MM.1S (cell line): Measurements from ENCODE around the gene METAP1D.

ENCODE experiments used
- EZH2 ChIP-seq: fragments of 300-600 bp; sonication (generic); optimal IDR thresholded peaks from 2 replicates; pipeline ENCODE3; 2017; ENCODE audit warnings: low read depth, mild to moderate bottlenecking, antibody characterized with exemption, low read length, mixed read lengths
- EZH2phosphoT487 ChIP-seq: fragments of 300-600 bp; sonication (generic); IDR thresholded peaks from 2 replicates; pipeline ENCODE4 v1.6.1; 2018; ENCODE audit warnings: antibody characterized with exemption, low read length
- TF ChIP-seq, protein P1 (sequence below): fragments of 300-600 bp; sonication (generic); IDR thresholded peaks from 2 replicates; pipeline ENCODE4 v1.5.1; 2016; ENCODE audit warnings: antibody characterized with exemption, low read length, mixed read lengths

DNA sequence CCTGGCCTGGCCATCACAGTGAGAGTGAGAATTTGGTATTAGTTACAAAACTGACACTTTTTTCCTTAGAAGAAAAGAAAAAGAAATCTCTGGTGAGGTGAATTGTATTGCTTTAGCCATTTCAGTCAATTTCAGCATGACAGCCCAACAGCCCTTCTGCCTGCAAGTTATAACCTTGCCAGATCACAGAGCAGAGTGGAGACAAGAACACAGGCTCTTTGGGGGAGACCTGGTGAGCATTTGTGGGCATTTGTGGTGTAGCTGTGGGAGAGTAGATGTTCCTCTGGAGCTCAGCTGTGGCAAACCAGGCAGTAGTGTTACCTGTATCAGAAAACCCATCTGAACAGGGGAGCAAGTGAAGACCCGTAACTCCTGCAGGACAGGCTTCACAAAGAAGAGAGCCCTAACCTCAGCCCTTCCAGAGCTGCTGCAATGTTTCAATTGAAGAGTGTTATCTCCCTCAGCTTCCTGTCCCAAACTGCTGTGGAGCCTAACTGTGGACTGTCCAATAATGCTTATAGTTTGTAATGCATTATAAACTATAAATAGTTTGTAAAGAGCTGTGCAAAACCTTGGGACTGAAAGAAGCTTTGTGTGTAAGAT, 62.8 kb downstream of the METAP1D start:
- TF ChIP-seq, protein P1, sequence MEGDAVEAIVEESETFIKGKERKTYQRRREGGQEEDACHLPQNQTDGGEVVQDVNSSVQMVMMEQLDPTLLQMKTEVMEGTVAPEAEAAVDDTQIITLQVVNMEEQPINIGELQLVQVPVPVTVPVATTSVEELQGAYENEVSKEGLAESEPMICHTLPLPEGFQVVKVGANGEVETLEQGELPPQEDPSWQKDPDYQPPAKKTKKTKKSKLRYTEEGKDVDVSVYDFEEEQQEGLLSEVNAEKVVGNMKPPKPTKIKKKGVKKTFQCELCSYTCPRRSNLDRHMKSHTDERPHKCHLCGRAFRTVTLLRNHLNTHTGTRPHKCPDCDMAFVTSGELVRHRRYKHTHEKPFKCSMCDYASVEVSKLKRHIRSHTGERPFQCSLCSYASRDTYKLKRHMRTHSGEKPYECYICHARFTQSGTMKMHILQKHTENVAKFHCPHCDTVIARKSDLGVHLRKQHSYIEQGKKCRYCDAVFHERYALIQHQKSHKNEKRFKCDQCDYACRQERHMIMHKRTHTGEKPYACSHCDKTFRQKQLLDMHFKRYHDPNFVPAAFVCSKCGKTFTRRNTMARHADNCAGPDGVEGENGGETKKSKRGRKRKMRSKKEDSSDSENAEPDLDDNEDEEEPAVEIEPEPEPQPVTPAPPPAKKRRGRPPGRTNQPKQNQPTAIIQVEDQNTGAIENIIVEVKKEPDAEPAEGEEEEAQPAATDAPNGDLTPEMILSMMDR: no peak
- TF ChIP-seq EZH2 (no peak), EZH2phosphoT487 (no peak)
